H54 (cell line): Measurements from ENCODE around the gene LARGE2.

Experiments
- DNase-seq: peaks from one replicate; pipeline ENCODE4 v3.0.0; 2011; ENCODE audit warnings: low spot score, mixed read lengths; ENCODE audit not compliant: insufficient read length
- FAIRE-seq: peaks from 3 replicates; lab custom pipeline; 2011; peaks lifted over from hg19 to GRCh38; lab: Jason Lieb, UNC
- POLR2A ChIP-seq: IDR thresholded peaks from 2 replicates; pipeline ENCODE4 v1.6.1; 2011; ENCODE audit warnings: low read depth, mild to moderate bottlenecking, low read length

Gene LARGE2

GRCh38 chr11:45934580-45935318 lies 12.3 kb downstream of the LARGE2 start:
- no peak for FAIRE-seq
- DNase-seq, result no peak

DNA sequence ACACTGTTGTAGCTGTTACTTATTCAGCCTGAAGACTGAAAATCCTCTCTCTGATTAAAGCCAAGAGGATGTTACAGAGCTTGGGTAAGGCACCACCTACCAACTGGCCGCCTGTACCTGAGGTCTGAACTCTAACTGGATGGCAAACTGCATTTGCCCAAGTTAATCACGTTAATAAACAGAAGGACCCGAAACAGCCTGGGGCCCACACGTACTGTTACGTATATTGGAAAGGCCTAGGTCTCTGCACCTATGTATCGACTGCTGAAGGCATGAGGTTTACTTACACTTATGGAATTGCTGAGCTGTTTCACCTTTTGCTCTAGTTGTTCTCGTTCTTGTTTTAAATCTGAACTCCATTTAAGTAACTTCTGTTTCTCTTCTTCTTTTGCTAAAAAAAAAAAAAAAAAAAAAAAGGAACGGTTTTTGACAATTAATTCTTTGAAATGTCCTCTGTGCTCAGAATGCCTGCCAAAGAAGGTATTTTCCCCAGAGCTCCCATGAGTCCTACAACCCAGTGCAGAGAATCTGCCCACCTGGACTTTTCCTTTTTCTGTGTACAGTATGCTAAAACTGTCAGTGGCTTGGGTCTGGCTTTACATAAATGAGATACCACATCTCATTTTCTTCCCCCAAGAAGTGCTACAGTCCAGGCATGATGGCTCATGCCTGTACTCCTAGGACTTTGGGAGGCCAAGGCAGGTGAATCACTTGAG lies 13.1 kb downstream of the LARGE2 start:
- no peak for TF ChIP-seq POLR2A
- FAIRE-seq (no peak), DNase-seq (no peak)

More at GRCh38 chr11:45934580-45935318, 12.3 kb downstream of the LARGE2 start:
- no peak for TF ChIP-seq POLR2A

DNA sequence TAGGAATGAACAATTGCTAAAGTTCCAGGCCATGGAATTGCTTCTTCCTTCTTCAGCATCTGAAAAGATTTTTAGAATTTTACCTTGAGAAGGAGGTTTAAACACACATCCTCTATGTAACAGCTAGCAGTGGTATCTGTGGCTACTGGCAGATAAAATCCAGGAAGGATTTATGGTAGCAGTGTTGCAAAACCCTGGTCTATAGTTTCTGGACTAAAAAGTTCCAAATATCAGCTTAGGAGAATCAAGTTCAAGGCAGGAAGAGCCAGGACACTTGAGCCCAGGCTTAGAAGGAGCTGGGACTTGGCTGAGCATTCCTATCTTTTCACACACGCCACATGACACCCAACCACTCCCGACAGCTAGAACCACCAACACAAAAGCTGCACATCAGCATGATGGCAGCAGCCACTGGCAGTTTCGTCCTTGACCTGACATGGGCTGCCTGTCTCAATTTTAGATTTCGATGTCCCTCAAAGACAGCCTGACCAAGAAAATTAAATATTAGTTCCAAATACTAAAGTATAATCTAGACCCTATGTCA lies 14.1 kb downstream of the LARGE2 start:
- FAIRE-seq, result no peak

GRCh38 chr11:45937916-45938315 lies 15.5 kb downstream of the LARGE2 start:
- FAIRE-seq (no peak), DNase-seq (no peak)
- no peak for TF ChIP-seq POLR2A

More for the DNA sequence above, 14.1 kb downstream of the LARGE2 start:
- no peak for DNase-seq
- no peak for TF ChIP-seq POLR2A

DNA sequence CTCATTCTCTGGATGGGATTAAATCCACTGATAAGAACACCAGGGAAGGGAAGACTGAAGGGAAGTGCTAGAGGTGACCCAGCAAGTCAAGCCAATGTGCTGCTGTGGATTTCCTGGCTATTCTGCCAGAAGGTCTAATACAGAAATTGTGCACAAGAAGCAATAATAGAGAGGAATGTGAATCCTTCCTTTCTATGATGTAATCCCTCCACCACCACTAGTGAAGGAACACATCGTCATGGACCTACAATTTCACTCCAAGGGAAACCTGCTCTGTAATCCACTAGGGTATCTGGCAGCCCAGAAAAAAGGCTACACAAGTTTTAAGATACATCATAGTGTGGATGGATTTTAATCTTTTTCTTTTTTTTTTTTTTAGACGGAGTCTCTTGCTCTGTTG lies 17.4 kb downstream of the LARGE2 start:
- no peak for FAIRE-seq
- no peak for DNase-seq
- no peak for TF ChIP-seq POLR2A

- FAIRE-seq, result no peak
- DNase-seq, result no peak
- no peak for TF ChIP-seq POLR2A
Observed at GRCh38 chr11:45941285-45941684, 18.8 kb downstream of the LARGE2 start.

- FAIRE-seq, result no peak
- DNase-seq, result no peak
- TF ChIP-seq POLR2A, result no peak
Observed at GRCh38 chr11:45942381-45942780, 19.9 kb downstream of the LARGE2 start.

DNA sequence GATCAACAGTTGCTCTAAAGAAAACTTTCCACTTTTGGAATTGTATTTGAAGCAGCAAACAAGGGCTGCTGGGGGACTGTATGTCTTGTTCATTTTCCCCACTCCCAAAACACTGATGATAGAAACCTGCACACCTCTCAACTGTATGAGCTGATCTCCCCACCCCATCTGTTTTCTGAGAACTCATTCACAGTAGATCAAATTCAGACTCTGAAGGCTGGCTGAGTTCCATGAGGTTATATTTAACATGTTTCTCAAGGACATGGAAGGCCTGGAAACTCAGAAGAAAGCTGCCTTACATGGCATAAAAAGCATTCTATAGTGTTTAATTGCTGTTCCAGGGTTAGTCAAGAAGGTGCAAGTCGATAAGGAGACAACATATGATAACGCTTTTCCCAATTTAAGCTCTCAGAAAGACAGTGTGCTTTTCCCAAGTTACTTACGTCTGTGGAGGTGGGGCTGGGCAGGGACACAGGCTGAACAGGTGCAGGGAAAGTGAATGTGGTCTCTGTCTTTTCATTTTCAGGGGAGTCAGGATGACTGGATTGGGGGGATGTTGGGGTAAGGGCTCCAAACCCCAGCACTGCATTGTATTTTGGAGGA lies 23.0 kb downstream of the LARGE2 start:
- no peak for TF ChIP-seq POLR2A
- DNase-seq (no peak), FAIRE-seq (no peak)

GRCh38 chr11:45947885-45948284 lies 25.4 kb downstream of the LARGE2 start:
- no peak for TF ChIP-seq POLR2A
- FAIRE-seq (no peak), DNase-seq (no peak)

DNA sequence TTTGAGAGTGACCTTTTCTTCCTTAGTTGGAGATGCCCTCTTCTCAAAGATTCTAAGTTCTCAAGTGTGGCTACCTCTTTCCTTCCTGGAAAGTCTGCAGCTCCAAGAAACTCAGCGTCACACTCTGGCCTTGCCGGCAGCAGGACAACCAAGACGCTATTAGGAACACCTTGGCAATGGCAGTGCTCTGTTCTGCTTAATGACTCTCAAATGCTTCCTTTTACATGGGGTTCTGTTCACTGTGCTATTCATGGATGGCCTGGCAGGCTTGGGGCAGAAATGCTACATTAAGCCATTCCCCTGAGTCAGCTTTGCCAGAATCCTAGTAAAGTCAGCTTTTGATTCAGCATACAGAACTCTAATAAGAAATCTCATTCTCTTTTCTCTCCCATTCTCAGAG lies 25.9 kb downstream of the LARGE2 start:
- FAIRE-seq (no peak), DNase-seq (no peak)
- TF ChIP-seq POLR2A, result no peak

- DNase-seq (no peak), FAIRE-seq (no peak)
- no peak for TF ChIP-seq POLR2A
Observed at GRCh38 chr11:45949992-45950407, 27.5 kb downstream of the LARGE2 start.

DNA sequence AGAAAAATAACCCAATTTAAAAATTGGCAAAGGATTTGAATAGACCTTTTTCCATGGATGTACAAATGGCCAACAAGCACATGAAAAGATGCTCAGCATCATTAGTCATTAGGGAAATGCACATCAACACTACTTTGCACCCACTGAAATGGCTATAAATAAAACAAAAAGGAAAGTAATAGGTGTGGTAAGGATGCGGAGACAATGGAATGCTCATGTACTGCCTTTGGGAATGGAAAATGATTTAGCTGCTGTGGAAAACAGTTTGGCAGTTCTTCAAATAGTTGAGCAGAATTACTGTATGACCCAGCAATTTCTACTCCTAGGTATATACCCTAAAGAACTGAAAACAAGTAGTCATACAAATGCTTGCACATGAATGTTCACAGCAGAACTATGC lies 37.4 kb downstream of the LARGE2 start:
- no peak for TF ChIP-seq POLR2A
- DNase-seq (no peak), FAIRE-seq (peak; percentile 81)

DNA sequence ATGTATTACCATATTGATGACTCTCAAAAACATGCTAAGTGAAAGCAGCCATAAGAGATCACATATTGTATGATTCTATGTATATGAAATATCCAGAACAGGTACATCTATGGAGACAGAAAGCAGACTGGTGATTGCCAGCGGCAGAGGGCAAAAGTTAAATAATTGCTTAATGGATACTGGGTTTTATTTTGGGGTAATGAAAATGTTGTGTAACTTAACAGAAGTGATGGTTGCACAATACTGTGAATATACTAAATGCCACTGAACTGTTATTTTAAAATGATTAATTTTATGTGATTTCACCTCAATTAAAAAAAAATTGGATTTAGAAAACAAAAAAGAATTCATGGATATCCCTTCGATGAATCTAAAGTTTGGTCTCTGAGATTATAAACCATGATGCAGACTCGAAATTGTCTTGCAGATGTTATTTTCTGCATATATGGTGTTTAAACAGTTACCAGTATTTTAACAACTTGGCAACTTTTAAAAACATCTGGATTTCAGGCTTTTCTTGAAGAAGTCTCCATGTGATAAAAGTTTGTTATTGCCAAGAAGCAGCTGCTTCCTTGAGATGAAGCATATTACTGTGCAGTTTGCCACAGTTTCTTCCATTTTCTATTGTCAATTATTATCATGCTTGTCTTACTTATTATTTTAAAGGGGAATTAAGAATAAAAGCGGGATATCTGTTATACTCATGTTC lies 38.1 kb downstream of the LARGE2 start:
- no peak for TF ChIP-seq POLR2A
- no peak for FAIRE-seq
- no peak for DNase-seq
